Measurements from ENCODE around the gene PTCD2. TPM values are rescaled to one million over a fixed set of nuclear protein-coding genes. Genes with fewer than 3 reads are reported as not detected.
"Not testable (repeated sequence)": the region's sequence is repeated elsewhere in the genome, so short reads cannot be mapped to it uniquely, and the experiment has no call there.

Gene PTCD2
- total RNA-seq, 1 donor from 2014 or later, result 9.4 TPM

GRCh38 chr5:72296256-72296655 is 23.9 kb upstream of the PTCD2 start:
- DNase-seq (ENCODE audit: low read depth), result no peak

- not testable (repeated sequence) for DNase-seq (ENCODE audit: low read depth)
Observed at GRCh38 chr5:72298136-72298535, 22.0 kb upstream of the PTCD2 start.

DNA sequence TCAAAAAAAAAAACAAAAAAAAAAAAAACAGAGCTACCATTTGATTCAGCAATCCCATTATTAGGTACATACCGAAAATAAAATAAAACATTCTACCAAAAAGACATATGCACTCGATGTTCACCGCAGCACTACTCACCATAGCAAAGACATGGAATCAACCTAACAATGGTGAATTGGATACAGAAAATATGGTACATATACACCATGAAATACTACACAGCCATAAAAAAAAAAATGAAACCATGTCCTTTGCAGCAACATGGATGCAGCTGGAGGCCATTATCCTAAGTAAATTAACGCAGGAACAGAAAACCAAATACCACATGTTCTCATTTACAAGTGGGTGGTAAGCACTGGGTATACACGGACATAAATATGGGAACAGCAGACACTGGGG is 21.5 kb upstream of the PTCD2 start:
- DNase-seq (ENCODE audit: low read depth), result no peak

- DNase-seq (ENCODE audit: low read depth), result peak; percentile 27
Observed at GRCh38 chr5:72300590-72301339, 19.4 kb upstream of the PTCD2 start.

DNA sequence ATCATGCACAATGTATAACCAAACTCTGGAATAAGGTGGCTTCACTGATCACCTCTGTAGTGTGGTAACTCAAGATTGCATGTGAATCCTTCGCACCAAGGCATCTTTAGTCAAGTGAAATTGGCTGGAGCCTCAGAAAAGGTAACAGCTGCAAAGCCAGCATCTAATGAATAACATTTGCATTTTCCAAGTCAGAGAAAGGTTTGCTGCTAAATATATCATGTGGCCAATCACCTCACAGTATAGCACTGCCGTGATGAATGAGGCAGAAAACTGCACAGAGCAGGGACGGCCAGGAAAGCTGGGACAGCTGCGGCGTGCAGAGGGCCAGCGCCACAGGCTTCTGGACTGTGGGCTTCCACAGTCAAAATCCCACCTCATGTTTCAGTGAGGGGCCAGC is 18.6 kb upstream of the PTCD2 start:
- DNase-seq (ENCODE audit: low read depth), result no peak

GRCh38 chr5:72302171-72302570 is 18.0 kb upstream of the PTCD2 start:
- peak; percentile 76 for DNase-seq (ENCODE audit: low read depth)

DNA sequence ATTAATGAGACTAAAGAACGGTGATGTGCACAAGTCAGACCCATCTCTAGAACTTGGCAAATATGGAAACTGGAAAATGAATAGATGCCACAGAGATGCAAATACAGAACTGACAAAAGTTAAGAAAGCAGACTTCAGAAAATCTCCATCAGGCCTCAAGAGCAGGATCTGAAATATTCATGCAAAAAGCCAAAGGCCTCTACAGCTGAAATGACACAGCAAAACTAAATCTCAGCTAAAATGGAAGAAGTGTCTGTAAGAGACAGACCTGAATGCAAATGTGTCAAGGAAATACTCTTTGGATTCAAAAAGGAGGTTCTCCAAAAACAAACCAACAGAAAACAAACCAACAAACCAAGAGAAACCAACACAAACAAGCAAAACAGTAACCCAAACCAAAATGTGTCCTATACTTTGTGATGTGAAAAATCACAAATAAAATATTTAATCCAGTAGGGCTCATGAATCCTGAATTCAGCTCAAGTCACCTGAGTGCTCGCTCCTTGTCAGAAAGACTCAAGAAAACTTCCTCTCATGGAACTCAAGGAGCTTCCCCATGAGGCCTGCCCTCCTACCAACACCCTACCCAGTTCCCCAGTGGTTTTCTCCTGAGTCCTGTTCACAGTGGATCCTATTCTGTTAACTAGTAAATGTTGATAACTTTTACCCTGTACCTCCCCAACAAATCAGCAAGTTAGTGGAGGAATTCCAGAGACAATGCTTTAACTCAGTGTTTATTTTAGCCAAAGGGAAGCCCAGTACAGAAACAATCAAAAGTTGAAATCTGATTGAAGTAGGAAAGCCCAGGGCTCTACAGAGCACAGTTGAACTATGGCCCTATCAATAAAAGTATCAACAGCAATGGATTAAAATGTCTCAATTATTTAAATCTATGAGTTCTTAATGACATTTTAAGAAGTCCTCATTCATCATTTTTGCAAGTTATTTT is 14.7 kb upstream of the PTCD2 start:
- no peak for DNase-seq (ENCODE audit: low read depth)

DNA sequence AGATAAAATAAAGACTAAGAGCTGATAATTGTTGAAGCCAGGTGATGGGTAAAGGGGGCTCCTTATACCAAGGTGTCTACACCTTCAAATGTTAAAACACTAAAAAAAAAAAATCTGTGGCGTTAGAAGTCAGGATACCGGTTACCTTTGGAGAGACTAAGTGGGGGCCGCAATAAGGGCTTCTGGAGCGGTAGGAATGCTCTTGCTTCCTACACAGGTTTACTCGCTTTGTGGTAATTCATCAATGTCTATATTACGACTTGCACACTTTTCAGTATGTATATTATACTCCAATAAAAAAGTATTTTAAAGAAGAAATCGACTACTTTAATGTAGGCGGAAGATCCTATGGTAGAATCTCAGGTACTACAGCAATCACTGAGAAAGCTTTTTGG is 12.6 kb upstream of the PTCD2 start:
- no peak for DNase-seq (ENCODE audit: low read depth)

DNA sequence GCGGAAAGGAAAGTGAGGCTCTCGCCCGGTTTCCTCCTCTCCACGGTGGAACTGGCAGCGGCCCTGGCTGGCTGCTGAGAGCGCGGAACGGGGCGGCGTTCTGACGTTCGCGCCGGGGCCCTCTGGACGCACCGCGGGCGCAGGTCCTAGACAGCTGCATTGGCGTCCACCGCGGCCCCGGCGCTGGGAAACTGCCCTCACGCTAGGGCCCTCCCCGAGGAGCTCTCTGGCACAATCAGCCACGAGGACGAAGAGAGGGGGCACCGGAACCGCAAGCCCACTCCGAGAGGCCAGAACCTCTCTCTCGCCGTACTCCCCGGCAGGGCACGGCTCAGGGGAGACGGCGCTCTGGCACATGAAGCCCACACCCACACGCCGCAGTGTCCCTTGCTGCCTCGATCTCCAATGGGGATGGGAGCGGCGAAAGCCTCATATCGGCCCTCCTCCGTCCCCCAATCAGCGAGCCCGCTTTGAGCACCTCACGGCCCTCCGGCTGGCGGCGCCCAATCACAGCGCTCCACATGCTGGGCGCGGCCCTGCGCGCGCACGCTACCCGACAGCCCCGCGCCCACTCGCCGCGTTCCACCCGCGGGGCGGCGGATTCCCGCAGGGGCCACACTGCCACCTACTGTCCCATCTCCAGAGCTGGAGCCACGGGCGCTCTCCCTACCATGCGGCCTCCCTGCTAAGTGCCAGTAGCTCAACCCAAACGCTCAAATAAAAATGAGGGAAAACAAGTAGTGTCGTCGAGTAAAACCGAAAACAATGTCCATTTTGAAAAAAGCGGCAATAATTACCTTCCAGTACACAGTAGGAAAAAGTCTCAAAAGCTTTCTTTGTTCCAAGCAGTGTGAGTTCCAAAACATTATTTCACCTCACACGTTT is 12.0 kb upstream of the PTCD2 start:
- peak; percentile 93 for DNase-seq (ENCODE audit: low read depth)

- no peak for DNase-seq (ENCODE audit: low read depth)
Observed at GRCh38 chr5:72308853-72309191, 11.4 kb upstream of the PTCD2 start.

DNA sequence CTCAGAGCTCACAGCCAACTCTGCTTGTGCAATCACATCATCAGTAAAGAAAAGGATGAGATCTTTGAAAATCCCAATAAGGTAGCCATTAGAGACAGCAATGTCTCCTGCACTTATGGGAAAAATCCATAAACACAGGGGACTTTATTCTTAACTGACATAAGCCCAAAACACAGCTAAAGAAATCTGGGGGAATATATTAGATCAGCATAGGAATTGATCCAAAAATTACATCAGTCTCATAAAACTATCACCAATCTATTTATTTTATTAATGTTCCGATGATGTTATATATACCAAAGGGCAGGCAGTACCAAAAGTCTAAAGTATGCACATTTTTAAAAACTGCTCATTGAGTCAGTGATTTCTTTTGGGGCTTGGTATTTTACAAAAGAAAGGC is 7.0 kb upstream of the PTCD2 start:
- DNase-seq (ENCODE audit: low read depth), result no peak

- DNase-seq (ENCODE audit: low read depth), result peak; percentile 72
Observed at GRCh38 chr5:72314571-72315172, 5.5 kb upstream of the PTCD2 start.

DNA sequence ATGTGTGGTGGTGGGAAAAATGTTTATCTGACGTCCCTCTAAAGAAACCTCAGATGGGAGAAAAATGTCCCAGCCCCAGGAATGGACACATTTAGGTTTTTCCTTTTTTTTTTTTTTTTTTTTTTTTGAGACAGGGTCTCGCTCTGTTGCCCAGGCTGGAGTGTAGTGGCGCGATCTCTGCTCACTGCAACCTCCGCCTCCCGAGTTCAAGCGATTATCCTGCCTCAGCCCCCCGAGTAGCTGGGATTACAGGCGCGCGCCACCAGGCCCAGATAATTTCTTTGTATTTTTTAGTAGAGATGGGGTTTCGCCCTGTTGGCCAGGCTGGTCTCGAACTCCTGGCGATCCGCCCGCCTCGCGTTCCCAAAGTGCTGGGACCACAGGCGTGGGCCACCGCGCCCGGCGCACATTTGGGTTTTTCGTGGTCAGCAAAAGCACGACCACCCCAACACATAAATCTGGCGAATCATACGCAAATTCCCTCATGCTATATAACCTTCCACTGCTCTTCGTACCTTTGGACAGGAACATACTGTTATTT is 668 bp upstream of the PTCD2 start:
- not testable (repeated sequence) for DNase-seq (ENCODE audit: low read depth)

DNA sequence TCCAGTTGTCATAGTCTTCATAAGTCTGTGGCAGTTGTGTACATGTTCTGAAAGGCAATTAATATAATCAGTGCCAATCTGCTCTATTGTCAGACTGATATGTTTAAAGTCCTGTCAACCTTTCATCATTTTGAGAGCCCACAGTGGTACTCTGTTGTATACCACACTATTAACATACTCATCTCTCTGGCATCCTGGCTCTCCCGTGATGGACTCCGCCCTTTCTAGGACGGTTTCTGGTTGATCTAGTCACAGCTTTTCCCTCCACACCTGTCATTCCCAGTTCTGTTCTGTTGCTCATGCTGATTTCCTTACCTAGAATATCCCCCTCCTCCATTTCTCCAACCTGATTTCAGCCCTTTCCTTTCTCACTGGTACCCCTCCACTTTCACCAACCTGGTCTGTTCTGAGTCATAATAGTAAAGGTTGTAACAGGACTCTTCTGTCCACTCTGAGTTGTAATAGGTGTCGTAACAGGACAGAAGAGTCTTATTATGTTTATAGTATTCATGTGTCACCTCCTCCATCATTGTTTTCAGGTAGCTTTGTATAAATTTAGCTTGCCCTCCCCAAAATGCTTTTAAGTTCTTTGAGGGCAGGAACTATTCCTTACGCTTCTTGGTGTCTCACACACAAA is 4.1 kb downstream of the PTCD2 start:
- peak; percentile 12 for DNase-seq (ENCODE audit: low read depth)

GRCh38 chr5:72325566-72326305 is 5.6 kb downstream of the PTCD2 start:
- peak; percentile 50 for DNase-seq (ENCODE audit: low read depth)

GRCh38 chr5:72326306-72326649 is 6.1 kb downstream of the PTCD2 start:
- DNase-seq (ENCODE audit: low read depth), result no peak

- peak; percentile 92 for DNase-seq (ENCODE audit: low read depth)
Observed at GRCh38 chr5:72328172-72328571, 8.0 kb downstream of the PTCD2 start.

- DNase-seq (ENCODE audit: low read depth), result no peak
Observed at GRCh38 chr5:72330712-72331111, 10.5 kb downstream of the PTCD2 start.

DNA sequence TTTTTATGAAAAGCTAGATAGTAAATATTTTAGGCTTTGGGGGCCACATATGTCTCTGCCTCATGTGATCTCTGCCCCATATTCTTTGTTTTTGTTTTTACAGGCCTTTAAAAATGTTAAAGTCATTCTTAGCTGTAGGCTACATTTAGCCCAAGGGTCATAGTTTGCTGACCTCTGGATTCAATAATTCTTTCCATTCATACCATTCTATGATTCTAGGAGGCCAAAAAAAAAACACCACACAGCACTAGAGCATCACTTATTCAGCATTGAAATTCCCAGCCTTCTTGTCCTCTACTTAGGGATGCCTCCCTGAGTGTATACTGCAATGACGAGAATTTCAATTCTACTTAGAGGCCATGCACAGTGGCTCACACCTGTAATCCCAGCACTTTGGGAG is 17.0 kb downstream of the PTCD2 start:
- DNase-seq (ENCODE audit: low read depth), result no peak

DNA sequence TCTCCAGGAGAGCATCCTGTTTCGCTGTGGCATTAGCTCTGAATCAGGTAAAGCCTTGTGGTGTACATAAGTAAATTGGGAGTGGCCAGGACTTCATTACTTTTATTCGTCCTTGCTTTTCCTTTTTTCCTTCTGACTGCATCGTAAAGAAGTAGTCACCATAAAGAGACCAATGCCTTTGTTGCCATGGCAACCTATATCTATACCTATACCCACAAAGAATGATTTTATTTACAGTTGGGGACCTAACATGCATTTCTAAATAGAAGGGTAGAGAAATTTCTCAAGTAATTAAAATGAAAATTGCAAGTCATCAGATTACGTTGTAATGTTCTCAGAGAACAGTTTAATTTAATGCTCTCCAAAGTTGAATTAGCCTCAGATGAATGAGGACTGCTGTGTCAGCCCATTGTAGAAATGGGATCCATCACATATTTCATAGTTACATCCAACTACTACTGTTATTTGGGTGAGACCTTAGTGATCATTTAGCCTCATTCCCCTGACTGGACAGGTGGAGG is 18.6 kb downstream of the PTCD2 start:
- no peak for DNase-seq (ENCODE audit: low read depth)

Data from renal cortical epithelial cell (primary cell).